HepG2 (cell line): ENCODE data around the gene KAZALD1. TPM values are rescaled to one million over a fixed set of nuclear protein-coding genes. Genes with fewer than 3 reads are reported as not detected.

Experiments used
- ZFAT ChIP-seq: sonication (generic); formaldehyde crosslinking; conservative IDR thresholded peaks from 2 replicates; pipeline ENCODE4 v1.8.1; 2023; ENCODE audit warnings: missing genetic modification reagents, inconsistent platforms
- ZNF234 ChIP-seq: sonication (generic); formaldehyde crosslinking; conservative IDR thresholded peaks from 2 replicates; pipeline ENCODE4 v1.5.1; 2020; ENCODE audit warnings: mild to moderate bottlenecking, missing genetic modification reagents
- ZNF33B ChIP-seq: sonication (generic); formaldehyde crosslinking; IDR thresholded peaks from 2 replicates; pipeline ENCODE4 v1.5.1; 2020; ENCODE audit warnings: mild to moderate bottlenecking, missing genetic modification reagents
- ZNF614 ChIP-seq: IDR thresholded peaks from 2 replicates; pipeline ENCODE4 v1.6.1; 2018; ENCODE audit warnings: missing biosample characterization, missing genetic modification reagents, inconsistent platforms, borderline replicate concordance
- ZNF709 ChIP-seq: sonication (generic); formaldehyde crosslinking; IDR thresholded peaks from 2 replicates; pipeline ENCODE4 v1.5.0; 2020; ENCODE audit warnings: mild to moderate bottlenecking, missing genetic modification reagents
- ZNF788 ChIP-seq: sonication (generic); formaldehyde crosslinking; IDR thresholded peaks from 2 replicates; pipeline ENCODE4 v1.5.0; 2020; ENCODE audit warnings: mild to moderate bottlenecking, missing genetic modification reagents, borderline replicate concordance
- polyA plus RNA-seq, 8 experiments: library from polyadenylated mRNA; depleted of rRNA in 3 of 8; stranded (reverse) in 7 of 8; unstranded in 1 of 8; fragments of >200 nt; fragmentation: Illumina TruSeq in 4 of 8; extraction: Trizol in 4 of 8; gene quantifications; 2 replicates each; pipeline versions ENCODE4 v1.2.1 to v1.2.3, GENCODE V29; 2011 to 2016; ENCODE audit warnings: low read depth in 4 of 8, missing spikeins in 1 of 8, mixed read lengths in 1 of 8; ENCODE audit not compliant: insufficient read depth in 1 of 8
- total RNA-seq, 5 experiments: library from RNA; depleted of rRNA; stranded (reverse); fragments of >200 nt; fragmentation: Illumina TruSeq; extraction: Trizol; gene quantifications; 2 replicates each; pipeline ENCODE4 v1.2.3, GENCODE V29; 2016; ENCODE audit warnings: low read depth in 1 of 5
- TF ChIP-seq, protein P1 (sequence below): sonication (generic); formaldehyde crosslinking; IDR thresholded peaks from 2 replicates; pipeline ENCODE4 v1.8.1; 2023; ENCODE audit warnings: mild to moderate bottlenecking, missing genetic modification reagents, borderline replicate concordance
- TF ChIP-seq, protein P2 (sequence below): sonication (generic); formaldehyde crosslinking; IDR thresholded peaks from 2 replicates; pipeline ENCODE4 v1.8.1; 2023; ENCODE audit warnings: mild to moderate bottlenecking, missing genetic modification reagents
- TF ChIP-seq, protein P3 (sequence below): sonication (generic); formaldehyde crosslinking; IDR thresholded peaks from 2 replicates; pipeline ENCODE4 v1.8.1; 2023; ENCODE audit warnings: mild to moderate bottlenecking, moderate library complexity, missing genetic modification reagents
- TF ChIP-seq, protein P4 (sequence below): sonication (generic); formaldehyde crosslinking; IDR thresholded peaks from 2 replicates; pipeline ENCODE4 v1.4.0; 2020; ENCODE audit warnings: mild to moderate bottlenecking, missing genetic modification reagents, borderline replicate concordance
- TF ChIP-seq, protein P5 (sequence below): sonication (generic); formaldehyde crosslinking; IDR thresholded peaks from 2 replicates; pipeline ENCODE4 v1.5.0; 2020; ENCODE audit warnings: mild to moderate bottlenecking, missing genetic modification reagents
- TF ChIP-seq, protein P6 (sequence below): sonication (generic); formaldehyde crosslinking; IDR thresholded peaks from 2 replicates; pipeline ENCODE4; 2020; ENCODE audit warnings: missing genetic modification reagents, mild to moderate bottlenecking, borderline replicate concordance
- TF ChIP-seq, protein P7 (sequence below): sonication (generic); formaldehyde crosslinking; IDR thresholded peaks from 2 replicates; pipeline ENCODE4 v1.9.0; 2022; ENCODE audit warnings: low read depth, missing genetic modification reagents

KAZALD1 gene
- total and polyA plus RNA-seq, 2 of the 13 experiments (the other 11 are each of a cell fraction or from before 2014, with no cell fraction given): 16.7 to 27.7 TPM

DNA sequence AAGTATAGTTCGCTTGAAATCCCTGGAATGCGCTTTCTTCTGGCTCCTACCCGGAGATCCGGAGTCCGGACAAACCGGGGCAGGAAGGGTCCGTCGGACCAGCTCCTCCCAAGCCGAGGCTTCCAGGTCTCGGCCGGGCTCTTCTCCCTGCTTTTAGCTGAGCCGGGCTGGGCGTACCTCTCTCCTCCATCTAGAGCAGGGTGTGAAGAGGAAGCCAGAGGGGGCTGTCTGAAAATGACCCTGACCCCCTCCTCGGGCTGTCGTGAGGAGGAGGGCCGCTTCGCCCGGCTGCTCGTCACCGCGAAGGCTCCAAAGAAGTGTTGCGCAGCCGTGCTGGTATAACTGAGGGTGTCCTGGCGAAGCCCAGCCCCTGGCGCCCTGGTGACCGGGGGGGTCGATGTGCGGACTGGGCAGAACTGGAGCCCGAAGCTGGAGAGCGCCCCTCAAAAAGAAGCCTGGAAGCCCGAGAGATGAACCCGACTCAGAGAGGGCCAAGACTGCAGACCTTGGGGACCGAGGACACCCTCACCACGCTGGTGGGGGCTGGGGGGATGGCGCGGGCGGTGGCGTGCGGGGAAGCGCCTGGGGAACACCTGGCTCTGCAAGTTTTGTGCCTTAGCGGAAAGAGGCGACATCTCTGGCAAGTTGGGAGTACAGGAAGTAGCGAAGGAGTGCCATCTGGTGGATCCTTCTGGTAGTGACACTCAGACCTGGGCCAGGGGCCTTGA is 5.7 kb downstream of the KAZALD1 start (continued):
- TF ChIP-seq, protein P1, sequence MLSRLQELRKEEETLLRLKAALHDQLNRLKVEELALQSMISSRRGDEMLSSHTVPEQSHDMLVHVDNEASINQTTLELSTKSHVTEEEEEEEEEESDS: no peak
- TF ChIP-seq, protein P2, sequence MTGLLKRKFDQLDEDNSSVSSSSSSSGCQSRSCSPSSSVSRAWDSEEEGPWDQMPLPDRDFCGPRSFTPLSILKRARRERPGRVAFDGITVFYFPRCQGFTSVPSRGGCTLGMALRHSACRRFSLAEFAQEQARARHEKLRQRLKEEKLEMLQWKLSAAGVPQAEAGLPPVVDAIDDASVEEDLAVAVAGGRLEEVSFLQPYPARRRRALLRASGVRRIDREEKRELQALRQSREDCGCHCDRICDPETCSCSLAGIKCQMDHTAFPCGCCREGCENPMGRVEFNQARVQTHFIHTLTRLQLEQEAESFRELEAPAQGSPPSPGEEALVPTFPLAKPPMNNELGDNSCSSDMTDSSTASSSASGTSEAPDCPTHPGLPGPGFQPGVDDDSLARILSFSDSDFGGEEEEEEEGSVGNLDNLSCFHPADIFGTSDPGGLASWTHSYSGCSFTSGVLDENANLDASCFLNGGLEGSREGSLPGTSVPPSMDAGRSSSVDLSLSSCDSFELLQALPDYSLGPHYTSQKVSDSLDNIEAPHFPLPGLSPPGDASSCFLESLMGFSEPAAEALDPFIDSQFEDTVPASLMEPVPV (CRISPR knock-in tag): no peak; the same call in 1 of the 2 replicates
- TF ChIP-seq ZNF614 (CRISPR knock-in tag) (no peak), ZFAT (CRISPR knock-in tag) (no peak), ZNF234 (no peak), ZNF33B (CRISPR knock-in tag) (0 out of 2 replicates have a peak, but pooled peaks have one; percentile 47), ZNF788 (no peak), ZNF709 (0 out of 2 replicates have a peak, but pooled peaks have one; percentile 60)
- TF ChIP-seq, protein P3, sequence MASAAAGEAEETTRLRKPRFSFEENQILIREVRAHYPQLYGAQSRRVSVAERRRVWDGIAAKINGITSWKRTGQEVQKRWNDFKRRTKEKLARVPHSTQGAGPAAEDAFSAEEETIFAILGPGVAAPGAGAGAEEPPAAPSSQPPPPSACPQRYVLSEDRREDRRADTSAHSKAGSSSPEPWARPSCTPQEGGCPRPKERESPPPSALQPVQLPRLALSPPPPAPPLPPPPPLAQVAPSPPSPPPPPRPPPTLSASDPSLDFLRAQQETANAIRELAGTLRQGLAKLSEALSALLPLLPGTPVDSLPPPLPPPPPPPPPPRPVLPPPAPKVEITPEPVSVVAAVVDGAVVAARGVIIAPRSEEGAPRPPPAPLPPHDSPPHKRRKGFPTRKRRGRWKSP (CRISPR knock-in tag): no peak
- TF ChIP-seq, protein P4, sequence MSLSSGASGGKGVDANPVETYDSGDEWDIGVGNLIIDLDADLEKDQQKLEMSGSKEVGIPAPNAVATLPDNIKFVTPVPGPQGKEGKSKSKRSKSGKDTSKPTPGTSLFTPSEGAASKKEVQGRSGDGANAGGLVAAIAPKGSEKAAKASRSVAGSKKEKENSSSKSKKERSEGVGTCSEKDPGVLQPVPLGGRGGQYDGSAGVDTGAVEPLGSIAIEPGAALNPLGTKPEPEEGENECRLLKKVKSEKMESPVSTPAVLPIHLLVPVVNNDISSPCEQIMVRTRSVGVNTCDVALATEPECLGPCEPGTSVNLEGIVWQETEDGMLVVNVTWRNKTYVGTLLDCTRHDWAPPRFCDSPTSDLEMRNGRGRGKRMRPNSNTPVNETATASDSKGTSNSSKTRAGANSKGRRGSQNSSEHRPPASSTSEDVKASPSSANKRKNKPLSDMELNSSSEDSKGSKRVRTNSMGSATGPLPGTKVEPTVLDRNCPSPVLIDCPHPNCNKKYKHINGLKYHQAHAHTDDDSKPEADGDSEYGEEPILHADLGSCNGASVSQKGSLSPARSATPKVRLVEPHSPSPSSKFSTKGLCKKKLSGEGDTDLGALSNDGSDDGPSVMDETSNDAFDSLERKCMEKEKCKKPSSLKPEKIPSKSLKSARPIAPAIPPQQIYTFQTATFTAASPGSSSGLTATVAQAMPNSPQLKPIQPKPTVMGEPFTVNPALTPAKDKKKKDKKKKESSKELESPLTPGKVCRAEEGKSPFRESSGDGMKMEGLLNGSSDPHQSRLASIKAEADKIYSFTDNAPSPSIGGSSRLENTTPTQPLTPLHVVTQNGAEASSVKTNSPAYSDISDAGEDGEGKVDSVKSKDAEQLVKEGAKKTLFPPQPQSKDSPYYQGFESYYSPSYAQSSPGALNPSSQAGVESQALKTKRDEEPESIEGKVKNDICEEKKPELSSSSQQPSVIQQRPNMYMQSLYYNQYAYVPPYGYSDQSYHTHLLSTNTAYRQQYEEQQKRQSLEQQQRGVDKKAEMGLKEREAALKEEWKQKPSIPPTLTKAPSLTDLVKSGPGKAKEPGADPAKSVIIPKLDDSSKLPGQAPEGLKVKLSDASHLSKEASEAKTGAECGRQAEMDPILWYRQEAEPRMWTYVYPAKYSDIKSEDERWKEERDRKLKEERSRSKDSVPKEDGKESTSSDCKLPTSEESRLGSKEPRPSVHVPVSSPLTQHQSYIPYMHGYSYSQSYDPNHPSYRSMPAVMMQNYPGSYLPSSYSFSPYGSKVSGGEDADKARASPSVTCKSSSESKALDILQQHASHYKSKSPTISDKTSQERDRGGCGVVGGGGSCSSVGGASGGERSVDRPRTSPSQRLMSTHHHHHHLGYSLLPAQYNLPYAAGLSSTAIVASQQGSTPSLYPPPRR: no peak
- TF ChIP-seq, protein P5, sequence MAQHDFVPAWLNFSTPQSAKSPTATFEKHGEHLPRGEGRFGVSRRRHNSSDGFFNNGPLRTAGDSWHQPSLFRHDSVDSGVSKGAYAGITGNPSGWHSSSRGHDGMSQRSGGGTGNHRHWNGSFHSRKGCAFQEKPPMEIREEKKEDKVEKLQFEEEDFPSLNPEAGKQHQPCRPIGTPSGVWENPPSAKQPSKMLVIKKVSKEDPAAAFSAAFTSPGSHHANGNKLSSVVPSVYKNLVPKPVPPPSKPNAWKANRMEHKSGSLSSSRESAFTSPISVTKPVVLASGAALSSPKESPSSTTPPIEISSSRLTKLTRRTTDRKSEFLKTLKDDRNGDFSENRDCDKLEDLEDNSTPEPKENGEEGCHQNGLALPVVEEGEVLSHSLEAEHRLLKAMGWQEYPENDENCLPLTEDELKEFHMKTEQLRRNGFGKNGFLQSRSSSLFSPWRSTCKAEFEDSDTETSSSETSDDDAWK: no peak
- TF ChIP-seq, protein P6, sequence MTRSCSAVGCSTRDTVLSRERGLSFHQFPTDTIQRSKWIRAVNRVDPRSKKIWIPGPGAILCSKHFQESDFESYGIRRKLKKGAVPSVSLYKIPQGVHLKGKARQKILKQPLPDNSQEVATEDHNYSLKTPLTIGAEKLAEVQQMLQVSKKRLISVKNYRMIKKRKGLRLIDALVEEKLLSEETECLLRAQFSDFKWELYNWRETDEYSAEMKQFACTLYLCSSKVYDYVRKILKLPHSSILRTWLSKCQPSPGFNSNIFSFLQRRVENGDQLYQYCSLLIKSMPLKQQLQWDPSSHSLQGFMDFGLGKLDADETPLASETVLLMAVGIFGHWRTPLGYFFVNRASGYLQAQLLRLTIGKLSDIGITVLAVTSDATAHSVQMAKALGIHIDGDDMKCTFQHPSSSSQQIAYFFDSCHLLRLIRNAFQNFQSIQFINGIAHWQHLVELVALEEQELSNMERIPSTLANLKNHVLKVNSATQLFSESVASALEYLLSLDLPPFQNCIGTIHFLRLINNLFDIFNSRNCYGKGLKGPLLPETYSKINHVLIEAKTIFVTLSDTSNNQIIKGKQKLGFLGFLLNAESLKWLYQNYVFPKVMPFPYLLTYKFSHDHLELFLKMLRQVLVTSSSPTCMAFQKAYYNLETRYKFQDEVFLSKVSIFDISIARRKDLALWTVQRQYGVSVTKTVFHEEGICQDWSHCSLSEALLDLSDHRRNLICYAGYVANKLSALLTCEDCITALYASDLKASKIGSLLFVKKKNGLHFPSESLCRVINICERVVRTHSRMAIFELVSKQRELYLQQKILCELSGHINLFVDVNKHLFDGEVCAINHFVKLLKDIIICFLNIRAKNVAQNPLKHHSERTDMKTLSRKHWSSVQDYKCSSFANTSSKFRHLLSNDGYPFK (CRISPR knock-in tag): 0 out of 2 replicates have a peak, but pooled peaks have one; percentile 59
- TF ChIP-seq, protein P7, sequence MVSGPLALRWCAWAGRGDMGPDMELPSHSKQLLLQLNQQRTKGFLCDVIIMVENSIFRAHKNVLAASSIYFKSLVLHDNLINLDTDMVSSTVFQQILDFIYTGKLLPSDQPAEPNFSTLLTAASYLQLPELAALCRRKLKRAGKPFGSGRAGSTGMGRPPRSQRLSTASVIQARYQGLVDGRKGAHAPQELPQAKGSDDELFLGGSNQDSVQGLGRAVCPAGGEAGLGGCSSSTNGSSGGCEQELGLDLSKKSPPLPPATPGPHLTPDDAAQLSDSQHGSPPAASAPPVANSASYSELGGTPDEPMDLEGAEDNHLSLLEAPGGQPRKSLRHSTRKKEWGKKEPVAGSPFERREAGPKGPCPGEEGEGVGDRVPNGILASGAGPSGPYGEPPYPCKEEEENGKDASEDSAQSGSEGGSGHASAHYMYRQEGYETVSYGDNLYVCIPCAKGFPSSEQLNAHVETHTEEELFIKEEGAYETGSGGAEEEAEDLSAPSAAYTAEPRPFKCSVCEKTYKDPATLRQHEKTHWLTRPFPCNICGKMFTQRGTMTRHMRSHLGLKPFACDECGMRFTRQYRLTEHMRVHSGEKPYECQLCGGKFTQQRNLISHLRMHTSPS (CRISPR knock-in tag): no peak
